ENCODE results near the gene AP2A2. TPM values are rescaled to one million over a fixed set of nuclear protein-coding genes. Genes with fewer than 3 reads are reported as not detected.

The AP2A2 gene
- total RNA-seq, 1 donor from 2014 or later = 91.4 TPM

GRCh38 chr11:883527-883926, 42.1 kb upstream of the AP2A2 start:
- peaks cover 3% of the 10 kb centered on the region for H3K36me3 ChIP-seq (ENCODE audit: control insufficient read depth, insufficient read depth, low read length)
- no peak for DNase-seq (ENCODE audit: low read depth)
- H3K27me3 ChIP-seq (ENCODE audit: control insufficient read depth, insufficient read depth, low read length) = no peaks in the 10 kb centered on the region
- H3K4me3 ChIP-seq (ENCODE audit: low read depth, low read length) = no peak overlapping the region
- no peak for TF ChIP-seq CTCF (IDR thresholded peaks at IDR 0.05; ENCODE audit: insufficient read depth, low read length, poor library complexity, severe bottlenecking)

- no peak for DNase-seq (ENCODE audit: low read depth)
- Histone ChIP-seq H3K4me3 (ENCODE audit: low read depth, low read length) (no peak overlapping the region), H3K36me3 (ENCODE audit: control insufficient read depth, insufficient read depth, low read length) (peaks cover 3% of the 10 kb centered on the region), H3K27me3 (ENCODE audit: control insufficient read depth, insufficient read depth, low read length) (no peaks in the 10 kb centered on the region)
- no peak for TF ChIP-seq CTCF (IDR thresholded peaks at IDR 0.05; ENCODE audit: insufficient read depth, low read length, poor library complexity, severe bottlenecking)
These were observed 41.0 kb upstream of the AP2A2 start for GRCh38 chr11:884578-885070.

- DNase-seq (ENCODE audit: low read depth) = no peak
- Histone ChIP-seq H3K36me3 (ENCODE audit: control insufficient read depth, insufficient read depth, low read length) (peaks cover 2% of the 10 kb centered on the region), H3K4me3 (ENCODE audit: low read depth, low read length) (no peak overlapping the region), H3K27me3 (ENCODE audit: control insufficient read depth, insufficient read depth, low read length) (no peaks in the 10 kb centered on the region)
- TF ChIP-seq CTCF (IDR thresholded peaks at IDR 0.05; ENCODE audit: insufficient read depth, low read length, poor library complexity, severe bottlenecking) = no peak
These were observed 39.1 kb upstream of the AP2A2 start for GRCh38 chr11:886568-886967.

GRCh38 chr11:887589-887988, 38.1 kb upstream of the AP2A2 start:
- H3K36me3 ChIP-seq (ENCODE audit: control insufficient read depth, insufficient read depth, low read length) = peaks cover 2% of the 10 kb centered on the region
- no peak overlapping the region for H3K4me3 ChIP-seq (ENCODE audit: low read depth, low read length)
- no peak for TF ChIP-seq CTCF (IDR thresholded peaks at IDR 0.05; ENCODE audit: insufficient read depth, low read length, poor library complexity, severe bottlenecking)
- no peak for DNase-seq (ENCODE audit: low read depth)
- no peaks in the 10 kb centered on the region for H3K27me3 ChIP-seq (ENCODE audit: control insufficient read depth, insufficient read depth, low read length)

GRCh38 chr11:888310-889212, 37.1 kb upstream of the AP2A2 start:
- no peaks in the 10 kb centered on the region for H3K27me3 ChIP-seq (ENCODE audit: control insufficient read depth, insufficient read depth, low read length)
- H3K36me3 ChIP-seq (ENCODE audit: control insufficient read depth, insufficient read depth, low read length) = peaks cover 2% of the 10 kb centered on the region
- TF ChIP-seq CTCF (IDR thresholded peaks at IDR 0.05; ENCODE audit: insufficient read depth, low read length, poor library complexity, severe bottlenecking) = no peak
- no peak for DNase-seq (ENCODE audit: low read depth)
- no peak overlapping the region for H3K4me3 ChIP-seq (ENCODE audit: low read depth, low read length)
